ENCODE measurements around the gene SIPA1L3.
"Not testable (repeated sequence)": the region's sequence is repeated elsewhere in the genome, so short reads cannot be mapped to it uniquely, and the experiment has no call there.

The SIPA1L3 gene

DNA sequence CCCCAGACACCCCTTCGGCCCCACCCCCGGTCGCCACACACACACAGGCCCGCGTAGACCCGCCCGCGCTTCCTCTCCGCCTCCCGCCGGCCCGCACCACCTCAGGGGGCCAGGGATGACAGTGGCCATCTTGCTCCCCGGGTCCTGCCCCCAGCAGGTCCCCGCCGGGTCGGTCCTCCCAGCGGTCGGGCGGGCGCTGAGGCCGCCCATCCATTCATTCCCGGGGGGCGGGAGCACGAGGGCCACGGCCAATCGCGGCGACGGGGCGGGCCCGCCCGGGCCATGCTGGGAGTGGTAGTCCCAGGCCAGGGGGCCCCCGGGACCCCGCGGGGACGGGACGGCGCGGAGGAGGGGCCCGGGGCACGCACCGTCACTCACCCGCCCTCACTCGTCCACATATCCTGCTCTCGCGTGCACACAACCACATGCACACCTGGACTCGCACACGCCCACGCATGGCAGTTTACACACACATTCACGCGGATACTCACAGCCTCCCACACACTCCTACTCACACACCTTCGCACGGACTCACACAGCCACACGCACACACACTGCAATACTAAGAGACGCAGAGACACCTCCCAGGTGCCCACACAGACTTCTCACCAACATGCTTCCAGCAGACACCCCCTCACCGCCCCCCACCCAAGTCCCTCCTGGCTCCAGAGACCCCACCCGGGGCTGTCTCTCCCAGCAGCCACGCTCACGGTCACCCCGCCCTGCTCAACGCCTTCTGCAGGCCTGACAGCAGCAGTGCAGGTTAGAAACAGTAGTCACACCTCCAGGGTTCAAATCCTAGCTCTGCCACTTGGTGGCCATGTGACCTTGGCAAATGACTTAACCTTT lies 317.2 kb downstream of the SIPA1L3 start, which contains the start of gene DPF1:
Gene DPF1 (minus strand): TSS at position 209 of the 849 bp plus-strand sequence. CDS start 80 bp downstream, at position 129.
- H3K27ac ChIP-seq = no peak within 1 kb of the TSS
- H3K27me3 ChIP-seq (ENCODE audit: insufficient read depth, low read depth) = peaks cover 13% of the 10 kb centered on the region; the same call in 1 of the 2 replicates
- no peaks in the 10 kb centered on the region for H3K36me3 ChIP-seq (ENCODE audit: insufficient read depth)
- H3K4me2 ChIP-seq = peak within 1 kb of the TSS; percentile 42; the same call in 1 of the 2 replicates
- no peak within 1 kb of the TSS for H3K9ac ChIP-seq
- TF ChIP-seq, protein P1, sequence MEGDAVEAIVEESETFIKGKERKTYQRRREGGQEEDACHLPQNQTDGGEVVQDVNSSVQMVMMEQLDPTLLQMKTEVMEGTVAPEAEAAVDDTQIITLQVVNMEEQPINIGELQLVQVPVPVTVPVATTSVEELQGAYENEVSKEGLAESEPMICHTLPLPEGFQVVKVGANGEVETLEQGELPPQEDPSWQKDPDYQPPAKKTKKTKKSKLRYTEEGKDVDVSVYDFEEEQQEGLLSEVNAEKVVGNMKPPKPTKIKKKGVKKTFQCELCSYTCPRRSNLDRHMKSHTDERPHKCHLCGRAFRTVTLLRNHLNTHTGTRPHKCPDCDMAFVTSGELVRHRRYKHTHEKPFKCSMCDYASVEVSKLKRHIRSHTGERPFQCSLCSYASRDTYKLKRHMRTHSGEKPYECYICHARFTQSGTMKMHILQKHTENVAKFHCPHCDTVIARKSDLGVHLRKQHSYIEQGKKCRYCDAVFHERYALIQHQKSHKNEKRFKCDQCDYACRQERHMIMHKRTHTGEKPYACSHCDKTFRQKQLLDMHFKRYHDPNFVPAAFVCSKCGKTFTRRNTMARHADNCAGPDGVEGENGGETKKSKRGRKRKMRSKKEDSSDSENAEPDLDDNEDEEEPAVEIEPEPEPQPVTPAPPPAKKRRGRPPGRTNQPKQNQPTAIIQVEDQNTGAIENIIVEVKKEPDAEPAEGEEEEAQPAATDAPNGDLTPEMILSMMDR (conservative IDR thresholded peaks at IDR 0.05; ENCODE audit: low read depth, low read length) = no peak; the same call in 1 of the 2 replicates
- H4K20me1 ChIP-seq (ENCODE audit: insufficient read depth) = no peaks in the 10 kb centered on the region
- peak within 1 kb of the TSS; percentile 49; the same call in 1 of the 2 replicates for H2AFZ ChIP-seq (ENCODE audit: low read depth)
- H3K4me3 ChIP-seq (IDR thresholded peaks at IDR 0.05; ENCODE audit: insufficient read depth, low read depth, low read length) = no peak within 1 kb of the TSS
- H3K4me1 ChIP-seq (ENCODE audit: low read depth, poor library complexity, severe bottlenecking) = no peaks in the 10 kb centered on the region
- no peaks in the 10 kb centered on the region for H3K79me2 ChIP-seq (ENCODE audit: insufficient read depth, low read depth)

GRCh38 chr19:38224863-38225218 lies 317.8 kb downstream of the SIPA1L3 start:
- not testable (repeated sequence) for H3K4me1 ChIP-seq (ENCODE audit: low read depth, poor library complexity, severe bottlenecking); H3K36me3 ChIP-seq (ENCODE audit: insufficient read depth); H3K79me2 ChIP-seq (ENCODE audit: insufficient read depth, low read depth); H3K4me3 ChIP-seq (IDR thresholded peaks at IDR 0.05; ENCODE audit: insufficient read depth, low read depth, low read length); H4K20me1 ChIP-seq (ENCODE audit: insufficient read depth); H3K27ac ChIP-seq; H3K9ac ChIP-seq
- TF ChIP-seq, protein P1 (conservative IDR thresholded peaks at IDR 0.05; ENCODE audit: low read depth, low read length) = peak; percentile 28; the same call in 1 of the 2 replicates
- H3K27me3 ChIP-seq (ENCODE audit: insufficient read depth, low read depth) = peaks cover 14% of the 10 kb centered on the region; the same call in 1 of the 2 replicates
- peak overlapping the region; percentile 49; the same call in 1 of the 2 replicates for H2AFZ ChIP-seq (ENCODE audit: low read depth)
- peak overlapping the region; percentile 8; the same call in 1 of the 2 replicates for H3K4me2 ChIP-seq

DNA sequence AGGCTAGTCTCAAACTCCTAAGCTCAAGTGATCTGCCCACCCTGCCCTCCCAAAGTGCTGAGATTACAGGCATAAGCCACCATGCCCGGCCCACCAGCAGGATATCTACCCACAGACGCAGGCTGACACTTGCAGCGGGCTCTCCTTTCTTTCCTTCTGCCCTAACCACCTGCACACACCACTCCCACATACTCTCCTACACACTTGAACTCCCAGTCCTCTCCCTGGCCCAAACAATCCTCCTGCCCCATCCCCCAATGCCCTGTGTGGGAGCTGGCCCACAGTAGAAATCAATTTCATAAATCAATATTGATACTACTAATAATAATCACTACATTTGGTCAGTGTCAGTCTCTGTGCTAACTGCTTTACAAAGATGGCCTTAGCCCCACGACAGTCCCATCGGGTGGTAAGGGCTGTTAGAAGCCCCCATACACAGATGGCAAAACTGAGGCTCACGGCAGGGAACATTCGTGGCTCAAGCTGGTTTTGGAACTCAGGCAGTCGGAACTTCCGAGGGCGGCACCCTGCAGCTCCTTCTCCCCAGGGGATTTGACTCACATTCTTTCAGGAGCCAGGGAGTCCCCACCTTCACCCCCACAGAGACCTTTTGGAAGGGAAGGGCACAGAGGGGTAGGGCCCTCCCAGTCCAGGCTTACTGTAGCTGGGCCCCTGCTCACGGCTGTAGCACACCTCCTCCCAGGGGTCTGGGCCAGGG lies 320.4 kb downstream of the SIPA1L3 start:
- no peaks in the 10 kb centered on the region for H4K20me1 ChIP-seq (ENCODE audit: insufficient read depth)
- peaks cover 27% of the 10 kb centered on the region; the same call in 1 of the 2 replicates for H3K27me3 ChIP-seq (ENCODE audit: insufficient read depth, low read depth)
- H3K9ac ChIP-seq = no peak overlapping the region
- H2AFZ ChIP-seq (ENCODE audit: low read depth) = no peak overlapping the region
- no peaks in the 10 kb centered on the region for H3K36me3 ChIP-seq (ENCODE audit: insufficient read depth)
- no peak overlapping the region for H3K27ac ChIP-seq
- no peak overlapping the region for H3K4me2 ChIP-seq
- no peak overlapping the region for H3K4me3 ChIP-seq (IDR thresholded peaks at IDR 0.05; ENCODE audit: insufficient read depth, low read depth, low read length)
- H3K79me2 ChIP-seq (ENCODE audit: insufficient read depth, low read depth) = no peaks in the 10 kb centered on the region
- no peaks in the 10 kb centered on the region for H3K4me1 ChIP-seq (ENCODE audit: low read depth, poor library complexity, severe bottlenecking)
- TF ChIP-seq, protein P1 (conservative IDR thresholded peaks at IDR 0.05; ENCODE audit: low read depth, low read length) = no peak

DNA sequence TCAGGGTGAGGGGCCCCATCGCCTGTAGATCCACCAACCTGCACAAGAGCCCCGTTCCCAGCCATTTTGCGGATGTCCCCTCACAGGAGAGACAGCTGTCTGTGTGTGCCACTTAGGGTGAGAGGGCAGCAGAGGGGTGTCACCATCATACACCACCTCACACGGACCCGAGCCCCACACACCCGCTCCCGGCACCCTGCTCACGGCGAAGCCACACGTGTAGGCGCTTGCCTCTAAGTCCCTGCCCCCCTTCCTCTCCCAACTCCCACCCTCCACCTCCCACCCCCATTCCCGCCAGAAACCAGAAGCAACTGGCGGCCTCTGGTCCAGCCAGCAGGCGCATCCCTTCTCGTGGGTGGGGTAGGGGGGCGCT lies 321.0 kb downstream of the SIPA1L3 start:
- Histone ChIP-seq H3K4me3 (IDR thresholded peaks at IDR 0.05; ENCODE audit: insufficient read depth, low read depth, low read length) (no peak overlapping the region), H3K9ac (no peak overlapping the region), H3K36me3 (ENCODE audit: insufficient read depth) (no peaks in the 10 kb centered on the region), H3K27me3 (ENCODE audit: insufficient read depth, low read depth) (peaks cover 27% of the 10 kb centered on the region; the same call in 1 of the 2 replicates), H3K4me1 (ENCODE audit: low read depth, poor library complexity, severe bottlenecking) (no peaks in the 10 kb centered on the region), H3K79me2 (ENCODE audit: insufficient read depth, low read depth) (no peaks in the 10 kb centered on the region), H3K27ac (no peak overlapping the region), H3K4me2 (no peak overlapping the region), H4K20me1 (ENCODE audit: insufficient read depth) (no peaks in the 10 kb centered on the region), H2AFZ (ENCODE audit: low read depth) (no peak overlapping the region)
- TF ChIP-seq, protein P1 (conservative IDR thresholded peaks at IDR 0.05; ENCODE audit: low read depth, low read length) = no peak

Data from KMS-11 (cell line).